Right atrium auricular region (tissue), 2 donors: ENCODE measurements around the gene RSF1. TPM values are rescaled to one million over a fixed set of nuclear protein-coding genes. Genes with fewer than 3 reads are reported as not detected.

Source experiments
- DNase-seq: peaks from one replicate; pipeline ENCODE4 v3.0.0-alpha.2; 2019; ENCODE audit warnings: low spot score
- H3K27ac ChIP-seq, 2 donors: fragments of 200-600 bp; sonication (generic); 1 replicate in 1 of 2; 2 replicates in 1 of 2; pipeline ENCODE4 v1.5.1; 2016 to 2019
- H3K27me3 ChIP-seq, 2 donors: fragments of 200-600 bp; sonication (generic); one replicate each; pipeline versions ENCODE4 v1.5.1 to v1.6.0; 2017 to 2019
- H3K36me3 ChIP-seq: fragments of 200-600 bp; sonication (generic); one replicate; pipeline ENCODE4 v1.5.1; 2016
- H3K4me1 ChIP-seq, 2 donors: fragments of 200-600 bp; sonication (generic); one replicate each; pipeline versions ENCODE4 v1.5.1 to v1.6.0; 2017 to 2019
- H3K4me3 ChIP-seq, 2 donors: fragments of 200-600 bp; sonication (generic); 1 replicate in 1 of 2; 2 replicates in 1 of 2; pipeline ENCODE4 v1.5.1; 2017 to 2019; ENCODE audit warnings: mild to moderate bottlenecking in 1 of 2, moderate library complexity in 1 of 2
- H3K9me3 ChIP-seq, 2 donors: fragments of 200-600 bp; sonication (generic); one replicate each; pipeline ENCODE4 v1.5.1; 2019
- CTCF ChIP-seq, 2 donors: fragments of 200-600 bp; sonication (generic); IDR thresholded peaks; one replicate each; pipeline ENCODE4 v1.5.1; 2019; ENCODE audit warnings: antibody characterized with exemption in 2 of 2
- total RNA-seq, 2 donors: library from RNA; depleted of rRNA; stranded (reverse); fragments of >200 nt; gene quantifications; one replicate each; pipeline ENCODE4 v1.1.0, GENCODE V29; 2016

RSF1 gene
- total RNA-seq, 2 donors from 2014 or later, result 37.8 to 49.9 TPM

GRCh38 chr11:77775936-77776335, 44.6 kb downstream of the RSF1 start:
- Histone ChIP-seq H3K27ac (no peak overlapping the region), H3K4me1 (peaks cover 0 to 26% of the 10 kb centered on the region in 2 donors), H3K9me3 (no peaks in the 10 kb centered on the region), H3K4me3 (no peak overlapping the region), H3K27me3 (no peaks in the 10 kb centered on the region), H3K36me3 (no peaks in the 10 kb centered on the region)
- no peak for TF ChIP-seq CTCF (IDR thresholded peaks at IDR 0.05)
- DNase-seq, result no peak

- DNase-seq, result no peak
- no peak for TF ChIP-seq CTCF (IDR thresholded peaks at IDR 0.05)
- H3K9me3 ChIP-seq, result no peaks in the 10 kb centered on the region
- H3K27ac ChIP-seq, result no peak overlapping the region
- H3K36me3 ChIP-seq, result no peaks in the 10 kb centered on the region
- H3K27me3 ChIP-seq, result no peaks in the 10 kb centered on the region
- no peak overlapping the region for H3K4me3 ChIP-seq
- H3K4me1 ChIP-seq, result peaks cover 0 to 25% of the 10 kb centered on the region in 2 donors
Observed at GRCh38 chr11:77771135-77771534, 49.4 kb downstream of the RSF1 start.

GRCh38 chr11:77770629-77771028, 49.9 kb downstream of the RSF1 start:
- Histone ChIP-seq H3K4me3 (no peak overlapping the region), H3K4me1 (peaks cover 0 to 27% of the 10 kb centered on the region in 2 donors), H3K36me3 (no peaks in the 10 kb centered on the region), H3K27me3 (no peaks in the 10 kb centered on the region), H3K27ac (no peak overlapping the region), H3K9me3 (no peaks in the 10 kb centered on the region)
- TF ChIP-seq CTCF (IDR thresholded peaks at IDR 0.05), result no peak
- DNase-seq, result no peak

- Histone ChIP-seq H3K27me3 (no peaks in the 10 kb centered on the region), H3K9me3 (no peaks in the 10 kb centered on the region), H3K27ac (no peak overlapping the region), H3K4me1 (peaks cover 0 to 10% of the 10 kb centered on the region in 2 donors), H3K36me3 (peaks cover 10% of the 10 kb centered on the region), H3K4me3 (no peak overlapping the region)
- no peak for TF ChIP-seq CTCF (IDR thresholded peaks at IDR 0.05)
- no peak for DNase-seq
Observed at GRCh38 chr11:77762426-77762825, 58.1 kb downstream of the RSF1 start.

- no peaks in the 10 kb centered on the region for H3K9me3 ChIP-seq
- no peak for DNase-seq
- no peak overlapping the region for H3K4me3 ChIP-seq
- no peaks in the 10 kb centered on the region for H3K27me3 ChIP-seq
- H3K27ac ChIP-seq, result no peak overlapping the region
- peaks cover 0 to 4% of the 10 kb centered on the region in 2 donors for H3K4me1 ChIP-seq
- TF ChIP-seq CTCF (IDR thresholded peaks at IDR 0.05), result no peak
- peaks cover 10% of the 10 kb centered on the region for H3K36me3 ChIP-seq
Observed at GRCh38 chr11:77761491-77761890, 59.0 kb downstream of the RSF1 start.

GRCh38 chr11:77758331-77758730, 62.2 kb downstream of the RSF1 start:
- H3K36me3 ChIP-seq, result peaks cover under 1% of the 10 kb centered on the region
- H3K27me3 ChIP-seq, result no peaks in the 10 kb centered on the region
- TF ChIP-seq CTCF (IDR thresholded peaks at IDR 0.05), result no peak
- no peak overlapping the region for H3K4me3 ChIP-seq
- no peak overlapping the region for H3K27ac ChIP-seq
- no peak for DNase-seq
- H3K4me1 ChIP-seq, result no peaks in the 10 kb centered on the region
- H3K9me3 ChIP-seq, result no peaks in the 10 kb centered on the region
